ENCODE data around the gene ZNF337. TPM values are rescaled to one million over a fixed set of nuclear protein-coding genes. Genes with fewer than 3 reads are reported as not detected.
A peak's percentile ranks its signal among the peaks of the same experiment; 100 is the strongest.

The ZNF337 gene
- total RNA-seq (2021; ENCODE audit: unreplicated experiment) (9.1 TPM), Bru-seq, nascent RNA (percentile 80 among the genes with signal in this experiment), BruChase-seq, experiment 1, labeled RNA remaining after a 2-hour chase (percentile 90 among the genes with signal in this experiment), BruChase-seq, experiment 2, labeled RNA remaining after a 6-hour chase (percentile 82 among the genes with signal in this experiment)
- polyA plus RNA-seq (2012; ENCODE audit: insufficient read length), result 6.6 TPM
- long read RNA-seq, transcript ZNF337-201 (5 exons, 3,205 nt), result major isoform, 13 of 23 reads
- long read RNA-seq, partial matches to known transcripts, result 2 of 23 reads
- long read RNA-seq, other reads (novel, unspliced or antisense), result 7 of 23 reads

GRCh38 chr20:25696371-25697131 lies at the start of gene ZNF337:
Gene ZNF337, minus strand, starts transcription at chr20:25696853. Its CDS starts 10,436 bp downstream, at chr20:25686417.
- H3K4me3 ChIP-seq (ENCODE audit: low read depth in 2 of 2, low read length in 2 of 2), result peak within 1 kb of the TSS; percentile 77 to 85
- in situ Hi-C loops (cut with HindIII; ENCODE audit: low pct_unique_long_range_greater_than_20kb, low sequenced_read_pairs), result no loop called here
- H3K27me3 ChIP-seq (ENCODE audit: control insufficient read depth, insufficient read depth, low read length), result no peaks in the 10 kb centered on the region
- H3K36me3 ChIP-seq (ENCODE audit: control insufficient read depth, insufficient read depth, low read length), result no peaks in the 10 kb centered on the region
- CTCF ChIA-PET, result no interaction called here
- intact Hi-C loops (cut with micrococcal nuclease; ENCODE audit: unreplicated experiment), result no loop called here
- DNase-seq (ENCODE audit: low read depth, low spot score) (peak; percentile 62), ATAC-seq (peak; percentile 99)
- TF ChIP-seq SIN3A (IDR thresholded peaks at IDR 0.05; ENCODE audit: borderline replicate concordance, insufficient read depth, low read depth, low read length) (no peak), CTCF (IDR thresholded peaks at IDR 0.05) (no peak; the same call in 1 of the 2 replicates), REST (IDR thresholded peaks at IDR 0.05; ENCODE audit: insufficient read depth in 1 of 2, low read depth in 2 of 2, low read length in 1 of 2) (0 out of 4 replicates have a peak, but pooled peaks of 1 of the 2 experiments have one; percentile 44), POLR2AphosphoS5 (IDR thresholded peaks at IDR 0.05; ENCODE audit: low read depth, low read length) (peak; percentile 66; the same call in 1 of the 2 replicates), TCF7L2 (IDR thresholded peaks at IDR 0.05; ENCODE audit: low read depth, low read length) (0 out of 2 replicates have a peak, but pooled peaks have one; percentile 23)
- POLR2A ChIA-PET, result no interaction called here
- no TSS peak for BruUV-seq (replicated peaks)
- H3K4me1 ChIP-seq (ENCODE audit: control insufficient read depth, insufficient read depth, low read length), result no peaks in the 10 kb centered on the region
- peak within 1 kb of the TSS; percentile 75 for H3K27ac ChIP-seq (ENCODE audit: low read length)
- peaks cover 4% of the 10 kb centered on the region; the same call in 1 of the 2 replicates for H3K9me3 ChIP-seq (ENCODE audit: control insufficient read depth, insufficient read depth, low read depth, low read length)

- intact Hi-C loops (cut with micrococcal nuclease; ENCODE audit: unreplicated experiment), result no loop called here
- Histone ChIP-seq H3K4me3 (ENCODE audit: low read depth in 2 of 2, low read length in 2 of 2) (no peak overlapping the region), H3K4me1 (ENCODE audit: control insufficient read depth, insufficient read depth, low read length) (peaks cover 6% of the 10 kb centered on the region), H3K27ac (ENCODE audit: low read length) (no peak overlapping the region), H3K9me3 (ENCODE audit: control insufficient read depth, insufficient read depth, low read depth, low read length) (no peaks in the 10 kb centered on the region), H3K27me3 (ENCODE audit: control insufficient read depth, insufficient read depth, low read length) (no peaks in the 10 kb centered on the region), H3K36me3 (ENCODE audit: control insufficient read depth, insufficient read depth, low read length) (no peaks in the 10 kb centered on the region)
- POLR2A ChIA-PET, result no interaction called here
- CTCF ChIA-PET, result interaction anchor here (0.6 kb wide), 1 partner anchor 156 kb away, joined by 3 read pairs; no protein-coding TSS in a partner anchor
- no peak for ATAC-seq
- in situ Hi-C loops (cut with HindIII; ENCODE audit: low pct_unique_long_range_greater_than_20kb, low sequenced_read_pairs), result no loop called here
- no TSS peak for BruUV-seq (replicated peaks)
- DNase-seq (ENCODE audit: low read depth, low spot score), result no peak
- TF ChIP-seq SIN3A (IDR thresholded peaks at IDR 0.05; ENCODE audit: borderline replicate concordance, insufficient read depth, low read depth, low read length) (no peak), REST (IDR thresholded peaks at IDR 0.05; ENCODE audit: insufficient read depth in 1 of 2, low read depth in 2 of 2, low read length in 1 of 2) (no peak), CTCF (IDR thresholded peaks at IDR 0.05) (no peak), POLR2AphosphoS5 (IDR thresholded peaks at IDR 0.05; ENCODE audit: low read depth, low read length) (no peak), TCF7L2 (IDR thresholded peaks at IDR 0.05; ENCODE audit: low read depth, low read length) (no peak)
Measured at GRCh38 chr20:25745738-25746137, 49.1 kb upstream of the ZNF337 start.

Data from Panc1 (cell line).